ENCODE results near the gene CTTNBP2NL. TPM values are rescaled to one million over a fixed set of nuclear protein-coding genes. Genes with fewer than 3 reads are reported as not detected.
A peak's percentile ranks its signal among the peaks of the same experiment; 100 is the strongest.

Gene CTTNBP2NL, protein sequence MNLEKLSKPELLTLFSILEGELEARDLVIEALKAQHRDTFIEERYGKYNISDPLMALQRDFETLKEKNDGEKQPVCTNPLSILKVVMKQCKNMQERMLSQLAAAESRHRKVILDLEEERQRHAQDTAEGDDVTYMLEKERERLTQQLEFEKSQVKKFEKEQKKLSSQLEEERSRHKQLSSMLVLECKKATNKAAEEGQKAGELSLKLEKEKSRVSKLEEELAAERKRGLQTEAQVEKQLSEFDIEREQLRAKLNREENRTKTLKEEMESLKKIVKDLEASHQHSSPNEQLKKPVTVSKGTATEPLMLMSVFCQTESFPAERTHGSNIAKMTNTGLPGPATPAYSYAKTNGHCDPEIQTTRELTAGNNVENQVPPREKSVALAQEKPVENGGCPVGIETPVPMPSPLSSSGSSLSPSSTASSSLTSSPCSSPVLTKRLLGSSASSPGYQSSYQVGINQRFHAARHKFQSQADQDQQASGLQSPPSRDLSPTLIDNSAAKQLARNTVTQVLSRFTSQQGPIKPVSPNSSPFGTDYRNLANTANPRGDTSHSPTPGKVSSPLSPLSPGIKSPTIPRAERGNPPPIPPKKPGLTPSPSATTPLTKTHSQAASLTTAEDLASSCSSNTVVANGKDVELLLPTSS
- 14.3 TPM for polyA plus RNA-seq (2013, experiment 1 of 2)
- polyA plus RNA-seq (2013, experiment 2 of 2): 17.4 TPM

GRCh38 chr1:112395821-112396652 is at the start of gene CTTNBP2NL:
Gene CTTNBP2NL, plus strand, starts transcription at chr1:112396214. Its CDS starts 19,952 bp downstream, at chr1:112416166.
- WGBS: under 1% methylated on average over 53 of the region's 53 CpGs
- Histone ChIP-seq H3K27ac (ENCODE audit: low read depth, low read length) (peak within 1 kb of the TSS; percentile 73), H3K36me3 (ENCODE audit: insufficient read depth, low read length) (no peaks in the 10 kb centered on the region), H3K27me3 (ENCODE audit: insufficient read depth, low read length) (no peaks in the 10 kb centered on the region), H3K9ac (ENCODE audit: low read depth, low read length) (peak within 1 kb of the TSS; percentile 82), H3K4me1 (ENCODE audit: insufficient read depth, low read length) (peaks cover 40% of the 10 kb centered on the region), H3K4me3 (ENCODE audit: low read length) (peak within 1 kb of the TSS; percentile 97), H3K9me3 (ENCODE audit: insufficient read depth, low read depth, low read length) (no peaks in the 10 kb centered on the region)

GRCh38 chr1:112346801-112347350 is 49.1 kb upstream of the CTTNBP2NL start:
- H3K27ac ChIP-seq (ENCODE audit: low read depth, low read length): no peak overlapping the region
- no peak overlapping the region for H3K9ac ChIP-seq (ENCODE audit: low read depth, low read length)
- WGBS: 90% methylated on average over 3 of the region's 3 CpGs
- H3K4me3 ChIP-seq (ENCODE audit: low read length): no peak overlapping the region
- no peaks in the 10 kb centered on the region for H3K4me1 ChIP-seq (ENCODE audit: insufficient read depth, low read length)
- peaks cover 16% of the 10 kb centered on the region; the same call in 1 of the 2 replicates for H3K9me3 ChIP-seq (ENCODE audit: insufficient read depth, low read depth, low read length)
- no peaks in the 10 kb centered on the region for H3K27me3 ChIP-seq (ENCODE audit: insufficient read depth, low read length)
- no peaks in the 10 kb centered on the region for H3K36me3 ChIP-seq (ENCODE audit: insufficient read depth, low read length)

DNA sequence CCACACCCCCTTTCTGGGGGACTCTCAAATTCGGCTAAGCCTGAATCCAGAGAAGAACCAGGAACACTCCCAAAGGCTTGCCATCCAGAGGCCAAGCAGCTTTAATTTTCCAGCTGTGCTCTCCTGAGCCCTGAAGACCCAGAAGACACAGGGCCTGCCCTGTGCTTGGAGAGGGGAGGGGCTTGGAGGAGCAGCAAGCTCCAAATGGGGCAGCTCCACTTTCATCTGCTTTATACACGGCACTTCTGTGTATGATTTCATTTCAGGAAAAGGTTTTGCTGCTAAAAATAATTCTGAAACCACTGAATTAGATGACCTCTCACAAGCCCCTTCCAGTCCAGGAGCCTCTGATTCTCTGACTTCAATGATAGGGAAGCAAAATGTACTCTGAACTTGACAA is 39.2 kb upstream of the CTTNBP2NL start:
- Histone ChIP-seq H3K4me1 (ENCODE audit: insufficient read depth, low read length) (peaks cover 10% of the 10 kb centered on the region; the same call in 1 of the 2 replicates), H3K27me3 (ENCODE audit: insufficient read depth, low read length) (no peaks in the 10 kb centered on the region), H3K4me3 (ENCODE audit: low read length) (no peak overlapping the region), H3K9ac (ENCODE audit: low read depth, low read length) (no peak overlapping the region), H3K27ac (ENCODE audit: low read depth, low read length) (no peak overlapping the region), H3K9me3 (ENCODE audit: insufficient read depth, low read depth, low read length) (no peaks in the 10 kb centered on the region), H3K36me3 (ENCODE audit: insufficient read depth, low read length) (no peaks in the 10 kb centered on the region)
- 88% methylated on average over 2 of the region's 2 CpGs for WGBS

DNA sequence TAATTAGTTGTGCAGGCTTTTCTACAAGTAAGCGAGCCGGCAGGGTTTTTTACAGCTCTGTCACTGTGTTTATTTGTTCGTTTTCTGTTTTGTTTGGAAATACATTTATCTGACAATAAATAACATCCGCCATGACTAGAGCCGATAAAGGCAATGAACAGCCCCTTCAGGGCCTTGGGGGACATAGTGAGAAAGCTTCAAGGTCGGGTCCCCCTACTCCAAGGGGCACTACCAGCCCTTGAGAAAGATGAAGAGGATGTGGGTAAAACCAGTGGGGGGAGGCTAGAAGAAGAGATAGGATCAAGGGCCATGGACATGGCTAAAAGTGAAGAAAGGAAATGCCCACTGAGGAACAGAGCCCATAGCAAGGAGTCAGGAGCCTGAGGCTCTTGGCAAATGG is 38.5 kb upstream of the CTTNBP2NL start:
- Histone ChIP-seq H3K4me3 (ENCODE audit: low read length) (no peak overlapping the region), H3K36me3 (ENCODE audit: insufficient read depth, low read length) (no peaks in the 10 kb centered on the region), H3K4me1 (ENCODE audit: insufficient read depth, low read length) (peaks cover 10% of the 10 kb centered on the region; the same call in 1 of the 2 replicates), H3K9ac (ENCODE audit: low read depth, low read length) (no peak overlapping the region), H3K27ac (ENCODE audit: low read depth, low read length) (no peak overlapping the region), H3K9me3 (ENCODE audit: insufficient read depth, low read depth, low read length) (no peaks in the 10 kb centered on the region), H3K27me3 (ENCODE audit: insufficient read depth, low read length) (no peaks in the 10 kb centered on the region)
- WGBS: 95% methylated on average over 6 of the region's 6 CpGs

- Histone ChIP-seq H3K9ac (ENCODE audit: low read depth, low read length) (no peak overlapping the region), H3K27me3 (ENCODE audit: insufficient read depth, low read length) (no peaks in the 10 kb centered on the region), H3K4me1 (ENCODE audit: insufficient read depth, low read length) (peaks cover 10% of the 10 kb centered on the region; the same call in 1 of the 2 replicates), H3K36me3 (ENCODE audit: insufficient read depth, low read length) (no peaks in the 10 kb centered on the region), H3K27ac (ENCODE audit: low read depth, low read length) (no peak overlapping the region), H3K9me3 (ENCODE audit: insufficient read depth, low read depth, low read length) (no peaks in the 10 kb centered on the region), H3K4me3 (ENCODE audit: low read length) (no peak overlapping the region)
- WGBS: 95% methylated on average over 8 of the region's 8 CpGs
Measured at GRCh38 chr1:112358061-112358770, 37.8 kb upstream of the CTTNBP2NL start.

GRCh38 chr1:112358798-112359408 is 37.1 kb upstream of the CTTNBP2NL start:
- no peaks in the 10 kb centered on the region for H3K36me3 ChIP-seq (ENCODE audit: insufficient read depth, low read length)
- no peak overlapping the region for H3K4me3 ChIP-seq (ENCODE audit: low read length)
- H3K9ac ChIP-seq (ENCODE audit: low read depth, low read length): no peak overlapping the region
- peaks cover 10% of the 10 kb centered on the region; the same call in 1 of the 2 replicates for H3K4me1 ChIP-seq (ENCODE audit: insufficient read depth, low read length)
- H3K9me3 ChIP-seq (ENCODE audit: insufficient read depth, low read depth, low read length): no peaks in the 10 kb centered on the region
- H3K27ac ChIP-seq (ENCODE audit: low read depth, low read length): no peak overlapping the region
- no peaks in the 10 kb centered on the region for H3K27me3 ChIP-seq (ENCODE audit: insufficient read depth, low read length)
- WGBS: 52% methylated on average over 7 of the region's 7 CpGs

DNA sequence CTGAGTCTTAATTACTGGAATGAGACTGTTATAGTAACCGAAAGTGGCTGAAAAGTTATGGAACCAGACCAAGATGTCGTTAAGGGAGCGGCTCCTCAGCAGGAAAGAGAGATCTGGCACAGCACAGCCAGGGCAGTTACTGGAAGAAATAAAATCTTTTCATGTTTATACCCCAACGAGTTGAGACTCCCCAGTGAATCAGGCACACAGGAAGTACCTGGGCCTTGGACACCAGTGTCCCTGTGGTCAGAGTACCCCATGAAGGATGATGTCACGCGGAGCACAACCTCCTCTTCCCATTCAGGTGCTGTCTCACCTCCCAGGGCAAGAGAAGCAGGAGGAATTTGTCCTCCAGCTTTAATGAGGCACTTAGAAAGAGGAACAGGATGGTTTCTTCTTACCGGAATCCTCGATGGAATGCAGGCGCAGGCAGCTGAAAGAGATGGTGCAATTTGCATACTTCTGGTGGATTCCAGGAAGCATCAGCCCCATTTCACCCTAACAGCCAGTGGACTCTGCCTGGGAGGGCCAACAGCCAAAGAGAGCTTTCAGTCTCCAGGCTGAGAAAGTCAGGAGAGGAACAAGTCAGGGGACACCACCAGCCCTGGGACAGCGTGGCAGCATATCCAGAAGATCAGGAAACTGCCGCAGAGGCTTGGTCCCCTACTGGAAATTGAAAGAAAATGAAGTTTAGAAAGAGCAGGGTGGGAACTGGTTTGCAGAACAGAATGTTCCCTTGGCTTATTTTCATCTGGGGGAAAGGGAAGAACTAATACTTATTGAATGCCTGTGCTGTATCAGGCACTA is 35.9 kb upstream of the CTTNBP2NL start:
- 80% methylated on average over 11 of the region's 11 CpGs for WGBS
- Histone ChIP-seq H3K36me3 (ENCODE audit: insufficient read depth, low read length) (no peaks in the 10 kb centered on the region), H3K27me3 (ENCODE audit: insufficient read depth, low read length) (no peaks in the 10 kb centered on the region), H3K9me3 (ENCODE audit: insufficient read depth, low read depth, low read length) (no peaks in the 10 kb centered on the region), H3K27ac (ENCODE audit: low read depth, low read length) (no peak overlapping the region), H3K4me3 (ENCODE audit: low read length) (no peak overlapping the region), H3K4me1 (ENCODE audit: insufficient read depth, low read length) (peaks cover 10% of the 10 kb centered on the region; the same call in 1 of the 2 replicates), H3K9ac (ENCODE audit: low read depth, low read length) (no peak overlapping the region)

GRCh38 chr1:112363636-112364035 is 32.4 kb upstream of the CTTNBP2NL start:
- Histone ChIP-seq H3K4me1 (ENCODE audit: insufficient read depth, low read length) (peaks cover 10% of the 10 kb centered on the region; the same call in 1 of the 2 replicates), H3K27ac (ENCODE audit: low read depth, low read length) (no peak overlapping the region), H3K27me3 (ENCODE audit: insufficient read depth, low read length) (no peaks in the 10 kb centered on the region), H3K9ac (ENCODE audit: low read depth, low read length) (no peak overlapping the region), H3K36me3 (ENCODE audit: insufficient read depth, low read length) (no peaks in the 10 kb centered on the region), H3K4me3 (ENCODE audit: low read length) (no peak overlapping the region), H3K9me3 (ENCODE audit: insufficient read depth, low read depth, low read length) (no peaks in the 10 kb centered on the region)
- whole genome bisulfite sequencing: no CpG with 5 or more reads among the region's 2 CpGs

DNA sequence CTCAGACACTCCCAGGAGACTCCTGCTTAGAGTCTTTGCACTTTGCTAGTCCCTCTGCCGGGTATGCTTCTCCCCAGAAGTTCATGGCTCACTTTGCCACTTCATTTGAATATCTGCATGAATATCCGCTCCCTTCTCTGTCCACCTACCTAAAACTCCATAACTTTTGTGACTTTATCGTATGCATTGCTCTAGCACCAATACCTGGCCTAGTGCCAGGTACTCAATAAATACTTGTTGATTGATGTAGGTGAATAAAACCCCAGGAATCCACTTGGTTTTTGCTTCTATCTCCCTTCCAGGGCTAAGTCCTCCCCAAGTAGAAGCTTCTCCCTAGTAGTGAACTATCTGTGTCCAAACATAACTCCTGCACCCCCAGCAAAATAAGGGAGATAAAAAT is 27.8 kb upstream of the CTTNBP2NL start:
- H3K9me3 ChIP-seq (ENCODE audit: insufficient read depth, low read depth, low read length): no peaks in the 10 kb centered on the region
- H3K4me1 ChIP-seq (ENCODE audit: insufficient read depth, low read length): no peaks in the 10 kb centered on the region
- no peaks in the 10 kb centered on the region for H3K36me3 ChIP-seq (ENCODE audit: insufficient read depth, low read length)
- H3K27ac ChIP-seq (ENCODE audit: low read depth, low read length): no peak overlapping the region
- no peak overlapping the region for H3K4me3 ChIP-seq (ENCODE audit: low read length)
- H3K9ac ChIP-seq (ENCODE audit: low read depth, low read length): no peak overlapping the region
- no peaks in the 10 kb centered on the region; the same call in 1 of the 2 replicates for H3K27me3 ChIP-seq (ENCODE audit: insufficient read depth, low read length)
- WGBS: 89% methylated on average over 3 of the region's 3 CpGs
